ENCODE data around the gene EPS8L1.
"Not testable (repeated sequence)": the region's sequence is repeated elsewhere in the genome, so short reads cannot be mapped to it uniquely, and the experiment has no call there.

EPS8L1 gene

DNA sequence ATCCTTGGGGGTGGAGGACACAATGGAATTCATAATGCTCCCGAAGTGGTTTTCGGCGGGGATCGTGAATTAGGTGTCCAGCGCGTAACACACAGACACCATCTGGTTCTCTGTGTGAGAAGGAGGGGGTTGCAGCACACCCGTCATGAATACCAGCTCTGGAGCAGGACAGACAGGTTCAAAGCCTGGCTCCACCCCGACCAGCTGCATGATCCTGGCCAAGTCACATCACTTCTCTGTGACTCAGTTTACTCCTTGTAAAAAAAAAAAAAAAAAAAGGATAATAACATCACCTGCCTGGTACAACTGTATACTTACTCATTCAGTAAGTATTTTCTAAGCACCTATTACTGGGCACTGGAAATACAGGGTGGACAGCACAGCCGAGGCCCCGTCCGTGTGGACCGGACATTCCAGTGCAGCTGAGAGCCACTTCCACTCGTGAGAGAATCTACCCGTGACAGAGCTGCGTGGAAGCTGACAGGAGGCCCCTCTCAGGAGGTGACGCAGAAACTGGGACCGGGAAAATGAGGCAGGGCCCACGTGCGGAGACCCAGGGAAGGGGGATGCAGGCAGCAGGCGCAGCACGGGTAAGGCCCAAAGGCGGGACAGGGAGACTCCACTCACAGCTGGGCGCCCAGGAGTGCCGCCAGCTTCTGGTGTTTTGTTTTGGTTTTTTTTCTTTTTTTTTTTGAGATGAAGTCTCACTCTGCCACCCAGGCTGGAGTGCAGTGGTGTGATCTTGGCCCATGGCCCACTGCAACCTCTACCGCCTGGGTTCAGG is 24.7 kb upstream of the EPS8L1 start:
- DNase-seq = no peak

DNA sequence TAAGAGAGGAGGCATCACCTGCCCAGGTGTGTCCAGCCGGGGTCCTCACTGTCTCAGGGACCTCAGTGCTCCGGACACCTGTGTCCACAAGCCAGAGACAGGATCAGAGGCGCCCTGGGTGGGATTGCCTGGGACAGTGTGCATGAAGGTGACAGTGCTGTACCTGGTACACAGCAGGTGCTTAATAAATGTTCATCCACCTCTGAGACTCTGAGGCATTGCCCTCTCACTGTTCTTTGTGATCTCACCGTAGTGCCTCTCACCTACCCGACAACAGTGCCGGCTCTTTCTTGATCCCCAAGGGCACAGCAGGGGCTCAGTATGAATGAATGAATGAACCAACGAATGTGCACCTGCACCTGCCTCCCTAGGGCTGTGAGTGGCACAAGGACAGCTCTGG is 21.9 kb upstream of the EPS8L1 start:
- no peak for DNase-seq

DNA sequence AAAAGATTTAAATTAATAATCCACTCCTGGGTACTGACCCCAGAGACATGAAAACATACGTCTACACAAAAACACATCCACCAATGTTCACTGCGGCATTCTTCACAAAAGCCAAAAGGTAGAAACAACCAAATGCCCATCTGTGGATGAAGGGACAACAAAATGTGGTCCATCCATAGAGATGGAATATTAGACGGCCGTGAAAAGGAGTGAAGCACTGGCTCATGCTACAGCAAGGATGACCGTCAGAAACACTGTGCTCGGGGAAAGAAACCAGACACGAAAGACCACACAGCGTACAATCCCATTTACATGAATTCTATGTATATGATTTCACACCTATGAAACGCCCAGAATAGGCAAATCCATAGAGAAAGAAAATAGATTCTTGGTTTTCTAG is 18.8 kb upstream of the EPS8L1 start:
- no peak for DNase-seq

DNA sequence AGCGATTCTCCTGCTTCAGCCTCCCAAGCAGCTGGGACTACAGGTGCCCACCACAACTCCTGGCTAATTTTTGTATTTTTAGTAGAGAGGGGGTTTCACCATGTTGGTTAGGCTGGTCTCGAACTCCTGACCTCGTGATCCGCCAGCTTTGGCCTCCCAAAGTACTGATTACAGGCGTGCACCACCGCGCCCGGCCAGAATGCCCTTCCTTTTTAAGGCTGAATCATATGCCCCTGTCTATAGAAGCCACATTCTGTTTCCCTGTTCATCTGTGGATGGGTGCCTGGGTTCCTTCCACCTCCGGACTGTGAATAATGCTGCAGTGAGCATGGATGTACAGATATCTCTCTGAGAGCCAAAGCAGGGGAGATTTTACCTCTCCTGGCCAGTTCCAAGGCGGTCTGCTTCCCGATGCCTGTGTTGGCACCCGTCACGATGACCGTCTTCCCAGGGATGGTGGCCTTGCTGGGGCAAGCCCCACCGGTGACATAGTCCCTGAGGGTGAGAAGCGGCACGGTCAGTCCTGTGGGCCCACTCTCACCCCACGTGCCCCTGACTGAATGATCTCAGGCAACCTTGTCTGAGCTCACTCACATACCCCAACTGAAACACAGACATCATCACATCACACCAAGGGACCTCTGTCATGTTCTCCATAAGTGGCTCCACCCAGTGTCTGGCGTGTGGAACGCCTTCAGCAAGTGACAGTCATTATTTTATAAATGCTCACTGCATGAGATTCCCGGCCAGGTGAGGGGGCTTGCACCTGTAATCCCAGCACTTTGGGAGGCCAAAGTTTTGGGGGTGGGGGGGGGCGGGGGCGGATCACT is 16.7 kb upstream of the EPS8L1 start:
- no peak for DNase-seq

DNA sequence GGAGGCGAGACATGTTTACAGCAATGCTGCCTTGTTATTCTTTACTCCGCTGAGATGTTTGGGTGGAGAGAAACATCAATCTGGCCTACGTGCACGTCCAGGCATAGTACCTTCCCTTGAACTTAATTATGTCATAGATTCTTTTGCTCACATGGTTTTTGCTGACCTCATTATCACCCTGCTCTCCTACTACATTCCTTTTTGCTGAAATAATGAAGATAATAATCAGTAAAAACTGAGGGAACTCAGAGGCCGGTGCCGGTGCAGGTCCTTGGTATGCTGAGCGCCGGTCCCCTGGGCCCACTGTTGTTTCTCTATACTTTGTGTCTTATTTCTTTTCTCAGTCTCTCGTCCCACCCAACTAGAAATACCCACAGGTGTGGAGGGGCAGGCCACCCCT is 15.4 kb upstream of the EPS8L1 start:
- DNase-seq = not testable (repeated sequence)

DNA sequence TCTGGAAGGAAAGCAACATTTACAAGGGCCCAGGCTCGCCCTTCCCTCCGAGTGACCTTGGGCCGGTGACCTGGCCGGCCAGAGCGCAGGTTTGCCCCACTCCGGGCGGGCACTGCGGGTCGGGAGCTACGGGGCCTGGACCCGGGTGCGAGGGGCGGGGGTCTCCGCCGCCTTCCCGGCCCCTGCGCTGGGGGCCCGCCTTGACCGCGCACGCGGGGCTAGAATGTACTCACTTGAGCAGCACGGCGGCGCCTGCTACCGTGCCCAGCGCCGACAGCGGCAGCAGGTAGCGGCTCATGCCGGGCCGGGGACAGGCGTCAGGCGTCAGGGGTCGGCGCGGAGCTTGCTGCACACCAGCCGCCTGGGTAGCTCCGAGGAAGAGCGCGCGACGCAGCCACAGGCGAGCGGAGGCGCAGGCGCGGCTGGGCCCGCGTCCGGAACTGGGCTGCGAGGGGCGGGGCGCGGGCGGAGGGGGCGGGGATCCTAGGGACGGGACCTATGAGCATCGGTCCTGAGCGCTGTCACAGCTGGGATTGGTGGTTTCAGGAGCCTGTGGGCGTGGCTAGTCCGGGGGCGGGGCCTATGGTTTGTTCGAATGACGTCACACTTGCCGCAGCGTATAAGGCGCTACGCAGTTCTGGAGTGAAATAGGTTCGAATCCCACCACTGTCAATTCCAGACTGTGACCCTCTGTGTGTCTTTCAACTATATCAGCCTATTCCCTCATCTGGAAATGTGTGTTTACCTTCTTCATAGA is 12.8 kb upstream of the EPS8L1 start, which contains the start of gene RDH13:
TSS of gene RDH13 (minus strand) at position 414 of the 757 bp plus-strand sequence. CDS start at position 298, 116 bp downstream.
- peak; percentile 97 for DNase-seq

DNA sequence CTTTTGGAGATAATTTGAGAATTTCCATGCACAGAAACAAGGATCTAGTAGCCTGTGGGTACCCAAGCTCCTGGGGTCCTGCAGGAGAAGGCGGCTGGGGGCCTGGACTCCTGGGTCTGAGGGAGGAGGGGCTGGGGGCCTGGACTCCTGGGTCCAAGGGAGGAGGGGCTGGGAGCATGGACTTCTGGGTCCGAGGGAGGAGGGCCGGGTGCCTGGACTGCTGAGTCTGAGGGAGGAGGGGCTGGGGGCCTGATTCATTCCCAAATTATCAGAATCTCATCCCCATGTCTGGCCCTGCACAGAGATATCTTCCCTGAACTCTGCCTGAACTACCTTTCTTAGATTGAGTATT is 12.2 kb upstream of the EPS8L1 start:
- DNase-seq = no peak

DNA sequence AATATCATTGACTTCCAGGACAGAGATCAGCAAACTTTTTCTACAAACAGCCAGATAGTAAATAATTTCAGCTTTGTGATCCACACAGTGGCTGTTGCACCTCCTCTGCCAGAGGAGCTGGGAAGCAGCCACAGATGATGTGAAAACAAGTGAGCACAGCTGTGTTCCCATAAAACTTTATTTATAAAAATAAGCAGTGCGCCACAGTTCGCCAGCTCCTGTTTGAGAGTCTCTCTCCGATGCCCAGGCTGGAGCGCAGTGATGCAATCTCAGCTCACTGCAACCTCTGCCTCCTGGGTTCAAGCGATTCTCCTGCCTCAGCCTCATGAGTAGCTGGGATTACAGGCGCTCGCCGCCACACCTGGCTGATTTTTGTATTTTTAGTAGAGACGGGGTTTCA is 10.2 kb upstream of the EPS8L1 start:
- not testable (repeated sequence) for DNase-seq

DNA sequence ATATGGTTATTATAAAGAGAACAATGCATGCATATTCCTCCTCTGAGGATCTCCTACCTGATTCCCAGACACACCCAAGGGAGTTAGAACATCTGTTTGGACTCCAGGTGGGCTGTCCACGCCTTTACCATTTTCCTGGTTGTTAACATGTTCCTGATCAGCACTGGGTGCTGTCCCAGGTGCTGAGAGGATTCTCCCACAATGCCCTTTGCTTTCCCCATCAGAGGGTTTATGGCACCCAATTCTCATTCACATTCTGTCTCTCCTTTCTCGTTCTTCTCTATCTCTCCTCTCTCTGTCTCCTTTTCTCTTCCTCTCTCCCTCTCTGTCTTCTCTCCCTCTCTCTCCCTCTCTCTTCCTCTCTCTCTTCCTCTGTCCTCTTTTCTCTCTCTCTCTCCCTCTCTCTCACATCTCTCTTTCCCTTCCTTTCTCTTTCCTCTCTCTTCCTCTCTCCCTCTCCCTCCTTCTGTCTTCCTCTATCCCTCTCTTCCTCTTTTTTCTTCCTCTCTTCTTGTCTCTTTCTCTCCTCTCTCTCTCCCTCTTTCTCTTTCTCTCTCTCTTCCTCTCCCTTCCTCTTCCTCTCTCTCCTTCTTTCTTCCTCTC is 9.5 kb upstream of the EPS8L1 start:
- DNase-seq = no peak

DNA sequence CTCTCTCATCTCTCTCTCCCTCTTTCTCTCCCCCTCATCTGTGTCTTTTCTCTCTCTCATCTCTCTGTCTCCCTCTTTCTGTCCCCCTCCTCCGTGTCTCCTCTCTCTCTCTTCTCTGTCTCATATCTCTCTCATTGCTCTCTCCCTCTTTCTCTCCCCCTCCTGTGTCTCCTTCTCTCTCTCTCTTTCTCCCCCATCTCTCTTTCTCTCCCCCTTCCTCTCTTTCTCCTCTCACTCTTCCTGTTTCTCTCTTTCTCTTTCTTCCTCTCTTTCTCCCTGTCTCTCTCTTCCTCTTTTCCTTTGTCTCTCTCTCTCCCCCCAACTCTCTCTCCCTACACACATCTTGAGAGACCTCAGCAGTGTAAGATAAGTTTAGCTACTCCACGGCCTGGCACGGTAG is 7.8 kb upstream of the EPS8L1 start:
- DNase-seq = no peak

DNA sequence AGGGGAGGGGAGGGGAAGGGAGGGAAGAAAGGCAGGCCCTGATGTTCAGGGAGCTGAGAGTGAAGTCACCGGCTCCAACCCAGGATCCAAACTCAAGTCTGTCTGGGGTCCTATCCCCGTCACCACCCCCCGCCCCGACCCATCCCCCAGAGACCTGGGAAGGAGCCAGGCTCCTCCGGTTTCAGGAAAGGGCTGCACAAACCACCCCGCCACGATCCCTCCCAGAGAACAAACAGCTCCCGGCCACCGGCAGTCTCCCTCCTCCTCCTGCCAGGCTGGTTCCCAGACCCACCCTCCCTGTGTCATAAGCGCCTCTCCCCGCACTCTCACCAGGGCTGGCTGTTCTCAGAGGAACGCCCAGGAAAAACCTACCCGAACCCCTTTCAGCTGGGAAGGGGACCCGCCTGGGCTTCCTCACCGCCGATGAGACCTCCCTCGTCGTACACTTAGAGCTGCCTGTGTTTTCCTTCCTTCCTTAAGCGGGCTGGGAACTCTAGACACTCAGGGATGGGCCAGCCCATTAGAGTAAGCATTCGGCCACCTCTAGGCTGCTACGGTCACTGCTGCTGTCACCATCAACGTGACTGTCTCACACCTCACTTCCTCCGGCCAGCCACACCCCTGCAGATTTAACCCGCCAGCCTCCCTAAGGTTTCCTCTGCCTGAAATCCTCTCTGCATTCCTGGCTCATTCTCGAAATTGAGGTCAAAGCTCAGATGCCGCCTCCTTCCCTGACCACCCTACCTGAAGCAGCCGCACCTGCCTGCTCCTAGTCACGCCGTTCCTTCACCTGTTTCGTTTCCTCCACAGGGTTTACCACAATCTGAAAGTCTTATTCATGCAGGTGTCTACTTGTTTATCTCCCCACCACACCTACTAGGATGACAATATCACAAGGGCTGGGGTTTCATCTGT is 6.5 kb upstream of the EPS8L1 start:
- peak; percentile 21 for DNase-seq

DNA sequence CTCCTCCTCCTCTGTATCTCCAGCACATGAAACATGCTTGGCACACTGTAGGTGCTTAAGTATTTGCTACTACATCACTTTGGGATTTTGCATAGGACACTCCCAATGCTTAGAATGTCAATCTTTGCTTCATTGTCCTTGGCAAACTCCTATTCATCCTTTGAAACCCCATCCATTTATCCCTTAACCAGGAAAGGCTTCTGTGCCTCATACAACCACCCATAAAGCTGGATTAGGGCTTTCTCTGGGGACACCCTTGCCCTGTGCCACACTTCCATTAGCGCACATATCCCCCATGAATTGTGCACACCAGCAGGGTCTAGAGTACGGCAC is 5.8 kb upstream of the EPS8L1 start:
- no peak for DNase-seq

DNA sequence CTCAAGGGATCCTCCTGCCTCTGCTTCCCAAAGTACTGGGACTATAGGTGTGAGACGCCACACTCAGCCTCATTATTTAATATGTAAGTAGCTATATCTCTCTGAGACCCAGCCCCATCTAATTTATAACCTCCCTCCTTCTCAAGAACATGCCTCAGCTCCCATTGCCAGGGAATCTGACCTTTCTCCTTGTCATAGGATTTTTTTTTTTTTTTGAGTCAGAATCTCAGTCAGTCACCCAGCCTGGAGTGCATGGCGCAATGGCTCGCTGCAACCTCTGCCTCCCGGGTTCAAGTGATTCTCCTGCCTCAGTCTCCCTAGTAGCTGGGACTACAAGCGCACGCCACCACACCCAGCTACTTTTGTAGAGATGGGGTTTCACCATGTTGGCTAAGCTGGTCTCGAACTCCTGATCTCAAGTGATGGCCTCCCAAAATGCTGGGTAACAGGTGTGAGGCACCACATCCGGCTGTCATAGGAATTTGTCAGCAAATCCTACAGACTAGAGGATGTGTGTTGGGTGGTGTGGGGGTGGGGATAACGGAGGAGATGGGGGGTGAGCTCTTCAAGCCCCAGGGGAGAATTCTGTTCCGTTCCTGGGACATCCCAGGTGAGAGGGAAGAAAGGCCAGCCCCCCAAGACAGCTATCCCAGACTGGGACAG is 5.1 kb upstream of the EPS8L1 start:
- no peak for DNase-seq

DNA sequence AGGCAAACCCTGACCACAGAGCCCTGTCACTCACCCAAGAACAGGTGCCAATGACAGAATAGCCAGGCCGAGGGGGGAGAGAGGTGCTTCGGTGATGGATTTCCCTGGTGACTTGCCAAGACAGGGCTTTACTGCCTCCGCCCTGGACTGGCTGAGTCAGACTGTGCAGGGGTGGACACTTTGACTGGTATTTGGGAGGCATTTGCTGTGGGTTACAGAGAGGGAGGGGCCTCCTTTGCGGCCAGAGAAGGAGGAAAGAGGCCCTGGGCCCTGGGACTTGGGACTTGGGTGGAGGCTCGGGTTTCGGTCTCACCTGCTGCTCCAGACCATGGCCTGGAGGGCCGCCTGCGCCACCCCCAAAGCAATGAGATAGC is 4.6 kb upstream of the EPS8L1 start:
- DNase-seq = no peak

DNA sequence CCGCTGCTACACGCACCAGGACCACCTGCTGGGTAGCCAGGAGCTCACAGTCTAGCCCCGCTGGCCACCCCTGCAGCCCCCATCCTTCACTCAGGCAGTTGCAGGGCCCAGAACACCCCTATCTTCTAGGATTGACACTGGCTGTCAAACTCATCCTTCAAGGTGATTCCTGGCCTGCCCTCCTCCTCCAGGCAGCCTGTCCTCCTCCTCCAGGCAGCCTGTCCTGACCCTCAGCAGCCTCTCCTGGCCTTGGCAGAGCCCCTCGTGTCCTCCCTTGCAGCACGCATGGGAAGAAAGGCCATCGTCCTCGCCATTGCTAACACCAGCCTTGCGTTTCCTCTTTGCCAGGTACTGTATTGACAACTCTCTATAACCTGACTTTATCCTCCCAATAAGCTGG is 3.8 kb upstream of the EPS8L1 start:
- no peak for DNase-seq

DNA sequence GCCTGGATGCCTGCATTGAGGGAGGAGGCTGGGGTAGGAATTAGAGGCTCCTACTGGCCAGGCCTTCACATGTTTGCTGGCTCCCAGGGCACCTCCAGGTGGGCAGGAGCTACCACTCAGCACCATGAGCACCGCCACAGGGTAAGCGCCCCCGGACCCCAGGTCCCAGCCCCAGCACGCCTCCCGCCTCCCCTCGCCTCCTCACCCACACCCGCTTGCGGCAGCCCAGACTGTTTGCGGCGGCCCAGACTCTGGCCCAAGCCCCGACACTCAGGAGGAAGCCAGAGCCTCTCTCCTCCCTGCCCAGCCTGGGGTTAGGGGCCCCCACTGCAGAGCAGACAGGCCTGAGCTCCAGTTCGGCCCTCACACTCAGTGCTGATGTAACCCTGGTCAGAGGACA is 652 bp downstream of the EPS8L1 start:
- no peak for DNase-seq

DNA sequence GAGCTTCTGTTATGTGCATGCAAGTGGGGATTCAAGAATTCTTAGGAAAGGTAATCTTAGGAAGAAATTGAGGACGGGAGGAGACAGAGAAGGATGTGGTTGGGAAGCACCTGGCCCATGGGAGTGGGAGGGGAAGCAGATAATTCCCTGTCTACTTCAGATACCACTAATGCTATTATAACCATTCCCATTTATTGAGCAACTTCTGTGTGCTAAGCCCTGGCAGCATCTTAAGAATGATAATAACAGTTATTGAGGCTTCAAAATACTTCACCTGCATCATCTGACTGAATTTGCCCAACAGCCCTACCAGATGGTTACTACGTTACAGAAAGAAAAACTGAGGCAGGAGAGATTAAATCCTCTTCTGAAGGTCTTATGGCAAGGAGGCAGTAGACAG is 1.4 kb downstream of the EPS8L1 start:
- no peak for DNase-seq

DNA sequence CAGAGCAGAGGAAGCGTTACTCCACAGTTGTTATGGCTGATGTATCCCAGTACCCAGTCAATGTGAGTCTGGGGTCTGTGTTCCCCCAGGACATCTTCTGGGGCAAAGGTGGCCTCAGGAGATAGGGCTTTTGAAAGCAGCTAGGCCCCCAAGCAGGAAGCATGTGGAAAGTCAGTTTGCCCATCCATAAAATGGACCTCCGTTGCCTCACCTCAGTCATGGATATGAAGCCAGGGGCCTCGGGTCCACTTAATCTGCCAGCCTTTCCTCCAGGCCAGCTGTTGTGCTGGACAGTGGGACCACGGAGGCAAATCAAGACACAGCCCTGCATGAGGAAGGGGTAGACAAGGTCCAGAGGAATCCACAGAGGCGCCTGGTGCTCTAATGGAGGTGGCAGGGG is 3.3 kb downstream of the EPS8L1 start:
- DNase-seq = no peak

DNA sequence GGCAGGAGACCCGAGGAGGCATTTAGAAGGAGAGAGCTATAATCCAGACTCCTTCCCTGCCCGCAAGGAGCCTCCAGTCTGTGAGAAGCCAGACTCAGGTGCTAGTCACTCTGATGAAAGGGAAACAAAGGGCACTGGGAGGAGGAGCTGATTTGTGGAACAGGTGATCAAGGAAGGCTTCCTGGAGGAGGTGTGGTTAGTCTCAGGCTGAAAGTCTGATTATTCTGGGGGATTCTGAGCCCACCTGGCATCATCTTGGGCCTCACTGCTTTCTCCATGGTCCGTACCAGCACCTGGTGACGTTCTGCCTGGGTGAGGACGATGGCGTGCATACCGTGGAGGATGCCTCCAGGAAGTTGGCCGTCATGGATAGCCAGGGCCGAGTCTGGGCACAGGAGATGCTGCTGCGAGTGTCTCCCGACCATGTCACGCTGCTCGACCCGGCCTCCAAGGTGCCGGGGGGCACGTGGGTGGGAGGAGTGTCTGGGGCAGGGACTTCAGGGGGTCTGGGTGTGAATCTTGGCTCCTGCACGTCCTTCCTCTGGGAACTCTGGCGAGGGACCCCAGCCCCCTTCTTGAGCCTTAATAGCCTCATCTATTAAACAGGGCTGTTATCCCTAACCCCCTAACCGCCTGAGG is 3.9 kb downstream of the EPS8L1 start:
- DNase-seq = no peak

DNA sequence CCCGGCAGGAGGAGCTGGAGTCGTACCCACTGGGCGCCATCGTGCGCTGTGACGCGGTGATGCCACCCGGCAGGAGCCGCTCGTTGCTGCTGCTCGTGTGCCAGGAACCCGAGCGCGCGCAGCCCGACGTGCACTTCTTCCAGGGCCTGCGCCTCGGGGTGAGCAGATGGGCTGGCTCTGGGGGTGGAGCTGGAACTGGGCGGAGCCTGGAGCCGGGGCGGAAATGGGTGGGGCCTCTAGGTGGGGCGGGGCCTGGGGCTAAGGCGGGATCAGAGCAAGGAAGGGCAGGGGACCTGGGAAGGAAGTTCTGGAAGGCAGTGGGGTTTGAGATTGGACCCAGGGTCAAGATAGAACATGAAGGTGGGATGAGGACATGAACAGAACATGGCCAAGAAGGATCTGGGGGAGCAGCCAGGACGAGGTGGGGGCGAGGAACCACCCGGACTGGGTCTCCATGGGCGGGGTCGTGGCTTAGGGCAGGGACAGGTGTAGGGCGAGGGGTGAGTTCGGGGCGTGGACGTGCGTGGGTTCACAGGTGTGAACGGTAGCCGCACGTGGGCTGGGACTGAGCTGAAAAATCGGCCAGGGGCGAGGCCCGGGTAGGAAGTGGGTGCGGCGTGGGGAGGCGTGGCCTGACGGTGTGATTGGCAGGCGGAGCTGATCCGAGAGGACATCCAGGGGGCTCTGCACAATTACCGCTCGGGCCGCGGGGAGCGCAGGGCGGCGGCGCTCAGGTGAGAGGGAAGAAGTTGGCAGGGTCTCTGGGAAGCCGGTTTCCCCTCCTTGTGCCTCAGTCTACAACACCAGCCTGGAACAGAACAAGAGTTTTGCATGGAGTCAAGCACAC is 4.7 kb downstream of the EPS8L1 start:
- peak; percentile 73 for DNase-seq
